Ammon's horn (tissue), 1 donor: ENCODE results near the gene OVOL1.

ENCODE experiments used
- DNase-seq: peaks from one replicate; pipeline ENCODE4 v3.0.0-alpha.2; 2016; ENCODE audit warnings: low spot score

OVOL1 gene

DNA sequence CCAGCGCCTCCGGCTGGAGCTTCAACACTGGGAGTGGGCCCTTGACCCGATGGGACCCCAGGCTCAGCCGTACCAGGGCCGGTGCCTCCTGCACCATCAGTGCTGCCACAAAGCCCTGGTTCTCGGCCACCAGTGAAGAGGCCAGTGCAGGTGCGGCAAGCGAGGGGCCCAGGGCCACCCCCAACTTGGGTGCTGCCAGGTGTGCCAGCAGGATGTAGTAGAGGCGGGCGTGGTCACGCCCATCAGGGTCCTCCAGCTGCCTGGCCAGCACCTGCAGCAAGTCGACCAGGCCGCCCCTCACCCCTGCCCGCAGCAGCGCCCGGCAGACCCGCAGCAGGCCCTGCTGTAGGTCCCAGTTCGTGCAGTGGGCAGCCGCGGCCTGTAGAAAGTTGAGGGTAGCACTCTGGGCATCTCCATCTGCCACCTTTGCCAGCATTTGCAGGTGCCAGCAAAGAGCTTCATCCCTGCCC lies 8.4 kb upstream of the OVOL1 start:
- DNase-seq: no peak

DNA sequence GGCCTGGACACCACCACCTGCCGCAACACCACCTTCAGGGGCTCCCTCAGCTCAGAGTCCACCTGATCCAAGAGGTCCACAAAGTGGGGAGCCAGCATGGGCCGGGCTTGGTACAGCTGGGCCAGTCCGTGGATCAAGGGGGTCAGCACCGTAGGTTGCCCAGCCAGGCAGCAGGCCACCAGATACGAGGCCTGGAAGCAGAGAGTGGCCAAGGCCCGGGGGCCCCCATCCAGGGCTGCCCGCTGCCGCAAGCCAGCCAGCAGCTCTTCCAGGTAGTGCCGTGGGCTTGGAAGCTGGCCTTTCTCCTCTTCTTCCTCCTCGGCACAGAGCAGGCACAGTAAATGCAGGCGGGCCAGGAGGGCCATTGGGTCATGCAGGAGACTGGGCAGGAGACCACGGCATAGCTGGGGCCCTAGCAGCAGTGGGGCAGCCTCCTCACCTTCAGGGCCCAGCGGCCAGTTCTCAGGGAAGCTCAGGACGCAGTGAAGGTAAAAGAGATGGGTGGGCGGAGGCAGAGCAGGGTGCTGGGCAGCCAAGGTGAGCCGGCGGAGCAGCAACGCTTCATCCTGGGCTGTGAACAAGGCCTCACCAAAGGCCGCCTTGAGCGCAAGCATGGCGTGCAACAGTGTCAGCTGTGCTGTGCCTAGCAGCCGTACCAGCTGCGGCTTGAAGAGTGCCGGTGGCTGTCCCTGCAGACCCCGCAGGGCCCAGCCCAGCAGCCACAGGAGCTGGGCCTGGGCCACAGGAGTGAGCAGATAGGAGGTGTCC lies 7.8 kb upstream of the OVOL1 start:
- DNase-seq: no peak

DNA sequence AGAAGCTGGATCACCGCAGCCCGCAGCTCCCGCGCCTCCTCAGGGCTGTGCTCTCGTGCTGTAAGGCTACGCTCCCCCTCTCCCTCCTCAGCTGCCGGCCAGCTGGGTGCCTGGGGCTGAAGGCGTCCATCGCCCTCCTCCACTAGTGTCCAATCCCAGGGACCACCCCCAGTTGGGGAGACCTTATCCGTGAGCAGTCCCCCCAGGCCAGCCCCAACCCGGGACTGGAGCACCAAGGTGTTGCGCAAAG lies 7.3 kb upstream of the OVOL1 start:
- no peak for DNase-seq

DNA sequence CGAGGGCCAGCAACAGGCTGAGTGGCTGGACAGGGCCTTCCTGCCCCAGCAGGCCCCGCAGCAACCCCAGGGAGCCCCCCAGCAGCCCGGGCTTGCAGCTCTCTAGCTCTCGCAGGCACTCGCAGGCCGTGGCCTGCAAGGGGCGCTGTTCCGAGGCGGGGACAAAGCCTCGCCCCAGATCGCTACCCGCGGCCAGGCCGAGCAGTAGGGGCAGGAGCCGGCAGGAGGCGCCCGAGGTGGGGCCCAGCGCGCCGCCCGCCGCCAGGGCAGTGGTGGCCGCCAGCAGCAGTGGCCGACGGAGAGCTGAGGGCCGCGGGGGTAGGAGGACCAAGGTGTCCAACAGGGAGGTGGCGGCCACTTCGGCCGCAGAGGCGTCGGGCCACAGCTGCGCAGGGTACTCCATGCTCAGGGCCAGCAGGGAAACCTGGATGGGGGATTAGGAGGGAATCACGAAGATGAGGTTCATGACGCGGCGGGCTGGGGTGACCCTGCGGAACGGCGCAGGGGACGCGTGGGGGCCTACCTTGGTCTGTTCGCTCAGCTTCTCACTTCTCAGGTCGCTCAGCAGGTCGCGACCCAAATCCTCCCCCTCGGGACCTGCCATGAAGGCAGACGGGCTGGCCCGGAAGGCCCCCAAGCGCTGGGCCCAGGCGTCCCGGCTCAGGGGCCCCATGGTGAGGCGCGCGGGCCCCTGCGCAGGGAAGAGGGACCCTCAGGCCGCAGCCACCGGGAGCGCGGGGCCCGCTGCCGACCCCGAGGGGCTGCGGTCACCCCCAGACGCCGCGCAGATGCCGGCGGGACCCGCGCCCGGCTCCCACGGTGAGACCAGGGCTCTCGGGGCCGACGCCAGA lies 6.7 kb upstream of the OVOL1 start:
- DNase-seq: peak; percentile 66

DNA sequence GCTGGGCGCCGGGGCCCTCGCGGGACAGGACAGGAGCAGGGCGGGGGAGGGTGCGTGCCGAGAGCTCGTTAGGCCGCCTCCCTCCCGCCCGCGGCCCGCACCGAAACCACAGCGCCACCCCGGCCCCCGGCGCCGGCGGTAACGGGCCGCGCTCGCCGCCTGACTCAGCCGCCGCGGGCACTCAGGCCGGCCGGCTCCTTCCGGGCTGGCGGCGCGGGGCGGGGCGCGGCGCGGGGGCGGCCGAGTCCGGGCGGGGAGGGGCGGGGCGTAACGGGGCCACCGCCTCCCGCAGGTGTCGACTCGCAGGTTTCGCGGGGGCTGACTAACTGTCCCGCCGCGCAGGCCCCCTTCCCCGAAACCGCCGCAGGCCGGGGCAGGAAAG lies 6.1 kb upstream of the OVOL1 start, which contains the start of gene AP5B1:
Gene AP5B1, minus strand, starts transcription at position 207 of the 382 bp plus-strand sequence. CDS start 385 bp downstream, outside the sequence.
- DNase-seq: peak; percentile 48

DNA sequence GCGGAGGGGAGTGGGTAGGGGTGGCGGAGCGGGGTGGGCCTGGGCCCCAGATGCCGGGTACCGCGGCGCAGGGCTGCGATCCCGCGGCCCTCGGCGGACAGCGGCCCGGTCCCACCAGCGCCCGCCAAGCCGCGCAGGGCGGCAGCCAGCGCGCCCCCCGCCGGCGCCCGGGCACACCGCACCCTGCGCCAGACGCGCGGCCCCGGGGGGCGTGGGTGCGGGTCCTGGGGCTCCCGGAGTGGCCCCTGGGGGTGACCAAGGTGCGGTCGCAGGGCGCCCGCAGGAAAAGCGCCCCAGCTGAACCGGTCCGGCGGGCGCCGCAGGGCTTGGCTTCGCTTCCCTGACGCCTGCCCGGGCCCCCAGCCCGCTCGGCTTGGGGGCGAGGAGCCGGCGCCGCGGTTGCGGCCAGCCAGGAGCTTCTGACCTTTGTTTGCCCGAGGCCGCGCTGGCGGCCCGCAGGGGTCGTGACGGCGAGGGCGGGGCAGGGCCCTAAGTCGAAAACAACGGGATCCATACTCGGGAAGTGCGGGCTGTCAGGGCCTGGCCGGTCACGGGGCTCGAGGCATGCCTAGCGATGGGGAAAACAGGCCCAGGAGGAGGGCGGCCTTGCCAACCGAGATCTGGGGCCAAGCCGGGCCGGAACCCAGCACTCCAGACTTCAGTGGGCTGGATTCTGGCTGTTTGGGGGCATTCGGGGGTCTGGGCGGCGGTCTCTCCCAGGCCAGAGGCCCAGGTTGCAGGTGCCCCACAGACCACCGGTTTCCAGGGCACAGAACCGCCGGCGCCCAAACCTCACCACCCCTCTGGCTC lies 5.5 kb upstream of the OVOL1 start:
- DNase-seq: peak; percentile 37

DNA sequence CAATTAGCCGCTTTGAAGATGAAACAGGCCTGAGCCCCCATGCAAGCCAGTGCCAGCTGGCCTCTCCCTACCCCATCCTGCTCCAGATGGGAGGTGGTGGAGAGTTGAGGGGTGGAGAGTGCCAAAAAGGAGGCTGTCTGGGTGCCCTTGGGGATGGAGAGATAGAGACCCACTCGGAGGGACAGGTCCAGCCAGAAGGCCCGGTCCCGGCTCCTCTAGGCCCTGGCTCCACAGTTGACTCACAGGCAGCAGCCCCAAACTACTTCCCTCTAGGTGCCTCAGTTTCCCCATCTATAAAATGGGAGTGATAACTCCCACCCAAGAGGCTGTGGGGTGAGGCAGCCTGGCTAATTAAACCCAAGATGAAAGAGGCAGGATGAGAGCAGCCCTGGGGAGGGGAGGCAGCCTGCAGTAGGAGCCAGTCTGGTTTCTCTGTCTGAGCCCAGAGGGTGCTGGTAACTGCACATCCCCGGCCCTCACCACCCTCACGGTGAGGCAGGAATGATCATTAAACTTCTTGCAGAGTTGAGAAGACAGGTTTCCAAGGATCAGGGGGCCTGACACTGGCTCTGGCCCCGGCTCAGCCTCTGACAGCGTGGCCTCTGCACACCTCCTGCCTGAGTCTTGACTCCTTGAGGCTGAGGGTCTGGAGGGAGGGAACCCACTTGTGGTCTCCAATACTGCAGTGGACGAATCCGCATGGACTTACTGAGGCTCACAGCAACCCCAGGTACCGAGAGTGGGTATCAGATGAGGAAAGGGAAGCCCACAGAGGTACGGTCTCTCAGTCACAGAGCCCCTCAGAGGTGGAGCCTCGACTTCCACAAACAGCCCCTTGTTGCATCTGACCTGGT lies 4.7 kb upstream of the OVOL1 start:
- DNase-seq: no peak

DNA sequence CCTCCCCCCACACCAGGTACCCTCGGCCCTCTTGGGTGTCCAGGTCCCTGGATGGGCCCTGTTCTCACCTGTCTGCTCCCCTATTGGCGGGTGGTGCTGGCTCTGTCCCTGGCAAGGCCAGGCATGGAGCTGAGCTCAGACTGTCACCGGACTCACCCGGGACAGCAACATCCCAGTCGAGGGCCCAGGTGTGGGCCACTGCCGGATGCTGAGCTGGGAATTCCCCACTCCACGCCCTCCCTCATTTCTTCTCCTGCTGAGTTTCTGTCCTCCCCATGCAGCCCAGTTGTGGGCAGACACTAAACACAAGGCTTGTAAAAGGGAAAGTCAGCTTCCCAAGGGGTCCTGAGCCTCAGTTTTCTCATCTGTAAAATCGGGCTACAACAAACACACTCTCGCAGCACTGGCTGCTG lies 4.0 kb upstream of the OVOL1 start:
- no peak for DNase-seq

DNA sequence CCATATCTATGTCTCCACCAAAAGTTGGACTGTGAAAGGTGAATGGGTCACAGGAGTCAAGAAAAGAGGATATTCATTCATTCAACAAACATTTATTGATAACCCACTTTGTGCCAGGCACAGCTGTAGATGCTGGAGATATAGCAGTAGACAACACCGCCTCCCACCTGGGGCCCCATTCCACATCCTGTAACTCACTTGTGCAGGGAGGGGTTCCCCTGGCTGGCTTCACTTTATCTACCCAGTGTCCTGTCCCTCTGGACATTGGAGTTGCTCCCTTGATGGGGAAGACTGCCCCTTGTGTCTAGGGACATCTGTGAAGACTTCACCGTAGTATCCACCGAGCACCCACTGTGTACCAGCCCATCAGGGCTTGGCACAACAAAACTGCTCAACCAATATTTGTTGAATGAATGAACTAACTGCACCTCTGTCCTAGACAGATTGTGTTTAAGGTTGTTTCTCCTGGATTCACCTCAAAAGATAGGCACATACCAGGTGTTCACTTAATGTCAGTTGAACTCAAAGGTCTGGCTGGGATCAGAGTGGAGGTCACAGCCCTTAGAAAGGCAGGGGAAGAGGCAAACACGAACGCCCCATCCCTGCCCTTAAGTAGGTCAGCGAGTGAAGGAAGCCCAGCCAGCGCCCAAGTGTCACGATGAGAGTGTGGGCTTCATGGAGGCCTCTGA lies 1.4 kb upstream of the OVOL1 start:
- DNase-seq: no peak

DNA sequence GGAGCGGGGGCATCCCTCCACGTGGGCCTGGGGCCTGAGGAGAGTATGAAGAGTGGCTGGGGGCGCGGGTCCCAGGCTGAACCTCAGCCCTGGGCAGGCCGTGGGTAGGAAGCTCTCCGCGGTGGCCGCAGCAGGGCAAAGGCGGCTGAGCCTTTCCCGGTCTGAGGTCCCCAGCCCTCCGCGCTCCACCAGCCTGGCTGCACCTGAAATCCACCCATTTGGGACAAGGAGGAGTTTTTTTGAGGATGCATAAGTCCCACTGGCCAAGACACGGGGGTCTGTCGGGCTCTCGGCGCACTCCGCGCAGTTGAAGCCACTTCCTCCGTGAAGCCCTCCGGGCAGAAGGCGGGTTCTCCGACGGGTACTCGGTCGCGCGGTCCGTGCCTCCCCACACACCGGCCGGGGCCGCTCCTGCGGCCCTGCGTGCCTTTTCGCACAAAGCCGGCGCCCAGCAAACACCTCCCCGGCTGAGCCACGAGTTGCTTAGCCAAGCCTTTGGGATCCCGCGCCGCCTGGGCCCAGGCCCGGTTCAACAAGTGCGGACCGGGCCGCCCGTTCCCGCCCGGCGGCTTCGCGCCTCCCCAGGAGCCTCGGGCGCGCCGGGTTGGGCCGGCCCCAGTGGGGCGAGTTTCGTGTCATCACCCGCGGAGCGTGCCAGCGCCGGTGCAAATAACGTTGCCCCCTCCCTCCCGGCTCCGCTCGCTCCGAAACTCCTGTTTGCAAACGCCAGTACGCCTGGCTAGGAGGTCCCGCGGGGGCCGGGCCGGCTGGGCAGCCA lies 666 bp upstream of the OVOL1 start:
- DNase-seq: no peak

DNA sequence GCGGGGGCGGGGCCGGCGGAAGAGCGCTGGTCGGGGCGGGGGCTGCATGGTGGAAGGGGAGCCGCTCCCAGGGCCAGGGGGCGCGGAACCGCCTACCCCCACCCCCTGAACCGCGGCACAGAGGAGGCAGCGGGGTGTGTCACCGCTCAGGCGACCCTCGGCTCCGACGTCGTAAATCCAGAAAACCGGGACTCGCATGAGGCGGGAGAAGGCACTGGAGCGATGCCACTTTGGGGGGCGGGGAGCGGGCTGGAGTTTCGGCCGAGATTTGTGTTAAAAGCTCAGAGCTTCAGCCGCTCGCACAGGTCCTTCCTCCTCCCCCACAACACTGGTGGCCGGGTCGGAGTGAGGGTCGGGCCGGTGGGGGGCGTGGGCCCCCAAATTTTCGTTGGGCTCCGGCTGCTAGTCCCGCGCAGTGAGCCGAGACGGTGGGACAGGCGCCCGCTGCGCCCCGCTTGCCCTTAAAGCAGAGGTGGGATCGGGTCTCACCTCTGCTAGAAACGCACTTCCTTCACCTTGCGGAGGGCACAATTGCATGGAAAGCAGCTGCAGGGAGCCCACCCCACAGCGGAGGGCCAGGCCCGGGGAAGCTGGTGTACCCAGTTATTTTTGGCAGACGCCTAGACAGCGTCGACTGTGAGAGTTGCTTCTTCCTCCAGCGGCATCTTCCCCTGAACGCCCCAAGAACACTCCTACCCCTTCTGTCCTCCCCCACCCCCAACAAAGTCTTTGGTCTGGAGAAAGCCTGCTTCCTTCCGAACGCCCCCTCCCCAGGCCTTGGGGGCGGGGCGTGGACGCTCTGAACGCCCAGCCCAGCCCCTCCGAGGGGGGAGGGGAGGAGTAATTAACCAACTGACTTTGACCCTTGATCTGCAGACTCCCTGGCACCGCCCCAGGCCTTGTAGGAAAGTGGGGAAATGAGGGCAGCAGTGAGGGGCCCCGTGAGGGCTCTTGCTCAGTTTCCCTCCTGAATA lies 1.1 kb downstream of the OVOL1 start:
- DNase-seq: no peak

DNA sequence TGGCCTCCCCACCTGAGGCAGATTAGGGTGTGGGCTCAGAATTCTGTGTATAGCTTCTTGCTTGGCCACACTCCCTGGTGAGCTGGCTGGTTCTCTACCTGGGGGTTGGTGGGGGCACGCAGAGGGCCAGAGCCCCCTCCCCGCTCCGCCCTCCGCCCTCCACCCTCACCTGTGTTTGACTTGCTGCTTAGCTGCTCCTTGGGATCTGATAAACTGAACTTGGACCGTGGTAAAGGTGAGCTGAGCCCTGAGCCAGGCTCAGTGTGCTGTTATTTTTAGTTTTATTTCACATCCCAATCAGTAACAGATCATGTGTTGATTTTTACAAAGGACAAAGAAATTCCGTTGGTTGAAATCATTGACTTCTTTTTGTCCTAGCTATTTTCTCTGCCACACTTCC lies 2.0 kb downstream of the OVOL1 start:
- DNase-seq: no peak

DNA sequence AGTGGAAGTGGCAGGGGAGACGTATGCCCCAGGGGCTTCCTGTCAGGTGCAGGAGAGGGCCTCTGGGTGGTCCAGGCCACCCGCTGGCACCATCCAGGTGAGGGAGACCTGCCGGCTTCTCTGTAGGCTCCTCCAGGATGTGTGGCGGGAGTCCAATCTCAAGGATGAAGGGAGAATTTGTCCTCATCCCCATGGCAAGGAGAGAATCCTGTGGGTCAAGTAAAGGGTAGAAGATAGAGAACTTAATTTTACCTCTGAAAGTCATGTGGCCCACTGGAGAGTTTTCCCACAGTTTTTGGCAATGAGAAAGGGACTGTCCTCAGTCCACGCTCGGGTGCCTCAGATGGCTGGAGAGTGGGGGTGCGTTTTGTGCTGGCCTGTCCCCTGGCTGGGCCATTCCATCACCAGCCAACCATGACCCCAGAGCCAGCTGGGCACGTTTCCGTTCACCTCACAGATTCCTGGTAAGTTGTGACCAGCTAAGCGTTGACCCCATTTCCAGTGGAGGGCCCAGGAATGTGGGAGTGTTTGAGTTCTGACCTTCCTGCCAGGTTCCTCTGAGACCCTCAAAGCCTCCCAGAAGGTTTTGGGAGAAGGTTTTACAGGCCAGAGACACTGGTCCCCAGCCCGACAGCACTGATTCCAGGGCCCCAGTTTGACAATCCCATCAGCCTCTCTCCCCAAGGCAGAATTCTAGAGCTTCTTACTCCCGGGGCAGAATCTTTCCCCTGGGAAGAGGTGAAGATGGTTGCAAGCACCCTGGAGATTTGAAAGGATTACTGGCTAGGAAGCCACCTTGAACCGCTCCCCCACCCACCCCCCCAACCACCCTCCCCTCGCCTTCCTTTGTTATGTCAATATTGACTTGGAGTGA lies 2.6 kb downstream of the OVOL1 start:
- no peak for DNase-seq

DNA sequence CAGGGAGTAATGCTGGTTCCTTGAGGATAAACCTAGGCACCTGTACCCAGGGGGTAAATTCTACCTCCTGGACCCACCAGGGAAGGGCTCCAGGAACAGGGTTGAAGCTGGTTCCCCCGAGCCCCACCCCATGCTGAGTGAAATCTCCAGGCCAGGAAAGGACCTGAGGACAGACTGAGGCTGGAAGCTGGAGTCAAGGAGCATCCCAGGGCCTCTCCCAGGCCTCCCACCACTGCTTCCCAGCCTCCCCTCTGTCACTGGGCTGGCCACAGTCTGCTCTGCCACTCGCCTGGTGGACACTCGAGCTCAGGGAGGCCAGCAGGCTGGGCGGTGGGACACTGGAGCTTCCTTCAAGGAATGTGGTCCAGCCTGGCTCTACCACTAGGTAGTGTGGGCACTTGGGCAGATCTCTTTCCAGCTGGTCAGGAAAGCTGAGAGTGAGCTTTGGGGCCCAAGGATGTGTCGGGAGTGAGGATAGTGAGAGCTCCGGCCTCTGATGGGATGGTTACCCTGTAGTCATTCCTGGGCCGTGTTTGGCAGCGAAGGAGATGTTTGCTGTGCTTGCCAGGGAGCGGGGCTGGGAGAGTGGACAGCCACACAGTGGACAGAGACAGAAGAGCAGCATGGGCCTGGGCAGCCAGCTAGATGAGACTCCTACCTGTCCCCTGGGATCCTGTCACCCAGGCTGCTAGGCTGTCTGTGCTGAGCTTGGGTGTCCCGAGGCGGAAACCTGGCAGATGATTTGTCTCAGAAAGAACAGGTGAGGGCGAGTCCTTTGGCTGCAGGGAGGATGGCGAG lies 3.4 kb downstream of the OVOL1 start:
- no peak for DNase-seq

DNA sequence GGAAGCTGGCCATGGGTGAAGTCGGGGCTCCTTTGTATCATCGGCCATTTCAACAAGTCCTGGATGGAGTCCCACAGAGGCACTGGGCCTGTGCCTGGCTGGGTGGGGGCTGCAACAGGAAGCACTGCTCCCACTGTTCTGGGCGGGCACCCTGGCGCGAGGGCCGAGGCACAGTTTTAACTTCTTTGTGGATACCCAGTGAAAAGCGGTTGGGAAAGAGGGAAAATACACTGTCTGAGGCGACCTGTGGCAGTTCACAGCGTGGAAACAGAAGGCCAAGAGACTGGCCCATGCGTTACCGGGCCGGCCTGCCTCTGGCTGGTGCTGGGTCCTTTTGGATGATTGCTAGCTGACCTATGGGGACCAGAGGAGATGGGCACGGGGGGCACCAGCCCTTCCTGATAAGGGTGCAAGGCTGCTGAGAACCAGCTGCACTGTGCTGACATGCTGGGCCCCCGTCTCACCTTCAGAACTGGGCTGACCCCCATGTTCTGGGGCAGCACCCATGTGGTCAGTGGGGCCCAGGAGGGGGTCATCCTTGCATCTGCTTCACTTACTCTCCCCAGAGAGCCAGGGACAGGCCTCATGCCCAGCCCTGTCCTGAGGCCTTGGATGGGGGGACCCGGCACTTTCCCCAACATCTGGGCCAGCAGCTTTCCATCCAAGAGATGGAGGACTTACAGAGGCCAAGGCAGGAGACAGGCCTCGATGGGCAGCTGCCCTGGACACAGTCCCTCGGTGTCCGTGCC lies 4.2 kb downstream of the OVOL1 start:
- DNase-seq: no peak

DNA sequence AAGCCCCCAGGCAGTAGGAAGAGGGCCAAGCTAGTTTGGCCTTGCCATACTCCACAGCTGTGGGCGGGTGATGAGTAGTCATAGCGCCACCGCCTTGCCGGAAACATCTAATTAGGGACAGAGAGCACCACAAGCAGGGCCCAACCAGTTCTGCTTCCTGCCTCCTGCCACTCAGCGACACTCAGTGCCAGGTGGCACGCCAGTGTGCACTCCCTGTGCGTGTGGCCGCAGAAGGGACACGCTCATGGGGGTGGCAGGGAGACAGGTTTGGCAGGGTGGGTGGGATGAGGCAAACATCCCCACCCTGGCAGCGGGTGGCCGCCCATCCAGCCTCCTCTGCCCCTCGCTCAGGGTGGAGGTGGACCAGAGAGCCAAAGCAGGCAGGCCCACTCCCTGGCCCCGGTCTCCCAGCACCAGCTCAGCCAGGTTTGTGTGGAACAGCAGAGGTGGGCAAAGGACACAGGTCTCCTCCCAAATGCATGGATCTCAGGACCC lies 4.9 kb downstream of the OVOL1 start:
- no peak for DNase-seq
